GM19023 (cell line): ENCODE data around the gene FAM13A.
"Not testable (repeated sequence)": the region's sequence is repeated elsewhere in the genome, so short reads cannot be mapped to it uniquely, and the experiment has no call there.

Experiments used
- ATAC-seq: cut with Tn5 transposase; IDR thresholded peaks from one replicate; pipeline ENCODE4 v1.9.1; 2021; ENCODE audit warnings: mild to moderate bottlenecking, moderate library complexity; ENCODE audit not compliant: unreplicated experiment

FAM13A gene

DNA sequence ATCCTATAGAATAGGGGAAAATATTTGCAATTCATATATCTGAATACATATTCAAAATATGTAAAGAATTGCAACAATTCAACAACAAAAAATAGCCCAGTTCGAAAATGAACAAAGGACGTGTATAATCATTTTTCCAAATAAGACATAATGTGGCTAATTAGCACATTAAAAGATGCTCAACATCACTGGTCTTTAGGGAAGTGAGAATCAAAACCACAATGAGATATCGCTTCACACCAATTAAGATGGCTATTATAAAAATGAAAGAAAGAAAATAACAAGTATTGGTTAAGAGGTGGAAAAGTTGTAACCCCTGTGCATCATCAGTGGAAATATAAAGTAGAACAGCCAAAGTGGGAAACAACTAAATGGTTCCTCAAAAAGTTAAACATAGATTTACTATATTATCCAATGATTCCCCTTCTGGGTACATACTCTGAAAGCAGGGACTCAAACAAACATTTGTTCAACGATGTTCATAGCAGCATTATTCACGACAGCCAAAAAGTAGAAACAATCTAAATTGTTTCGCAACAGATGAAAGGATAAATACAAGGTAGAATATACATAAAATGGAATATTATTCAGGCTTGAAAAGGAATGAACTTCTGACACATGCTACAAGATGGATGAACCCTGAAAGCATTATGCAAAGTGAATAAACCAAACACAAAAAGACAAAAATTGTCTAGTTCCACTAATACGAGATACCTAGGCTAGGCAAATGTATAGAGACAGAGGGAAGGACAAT is 12.7 kb downstream of the FAM13A start:
- no peak for ATAC-seq

DNA sequence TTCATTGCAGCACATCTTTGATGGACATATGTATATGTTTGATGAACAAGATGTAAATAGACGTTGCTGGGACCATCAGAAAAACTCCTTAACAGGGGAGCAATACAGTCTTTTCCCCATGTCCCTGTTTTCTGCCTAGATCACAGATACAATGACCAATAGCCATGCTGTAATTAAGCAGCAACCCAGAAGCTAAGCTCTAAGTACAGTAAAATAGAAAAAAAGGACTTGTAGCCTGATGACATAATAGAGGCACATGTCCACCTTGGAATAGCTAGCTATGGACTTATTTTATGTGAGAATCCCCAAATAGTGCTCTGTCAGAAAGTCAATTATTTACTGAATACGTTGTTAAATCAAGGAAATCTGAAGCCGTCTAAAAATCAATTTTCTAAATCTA is 14.9 kb downstream of the FAM13A start:
- ATAC-seq = no peak

DNA sequence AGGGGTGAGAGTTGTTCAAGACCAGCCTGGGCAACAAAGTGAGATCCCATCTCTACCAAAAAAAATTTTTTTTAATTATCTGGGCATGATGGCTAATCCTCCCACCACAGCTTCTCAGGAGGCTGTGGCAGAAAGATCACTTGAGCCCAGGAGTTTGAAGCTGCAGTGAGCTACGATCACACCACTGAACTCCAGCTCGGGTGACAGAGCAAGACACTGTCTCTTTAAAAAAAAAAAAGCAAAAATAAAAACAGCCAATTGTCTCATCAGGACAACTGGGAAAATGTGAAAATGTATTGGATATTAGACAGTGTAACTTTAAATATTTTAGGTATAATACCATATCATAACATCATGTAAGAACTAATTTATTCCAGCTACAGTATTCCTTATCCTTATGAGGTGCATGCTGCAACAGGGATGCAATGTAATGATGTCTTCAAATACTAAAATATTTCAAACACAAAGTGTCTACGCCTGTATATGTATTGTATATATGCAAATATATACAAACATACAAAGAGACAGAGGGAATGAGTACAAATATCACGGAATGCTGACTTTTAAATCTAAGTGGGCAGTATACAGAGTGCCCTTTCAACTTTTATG is 17.2 kb downstream of the FAM13A start:
- no peak for ATAC-seq

DNA sequence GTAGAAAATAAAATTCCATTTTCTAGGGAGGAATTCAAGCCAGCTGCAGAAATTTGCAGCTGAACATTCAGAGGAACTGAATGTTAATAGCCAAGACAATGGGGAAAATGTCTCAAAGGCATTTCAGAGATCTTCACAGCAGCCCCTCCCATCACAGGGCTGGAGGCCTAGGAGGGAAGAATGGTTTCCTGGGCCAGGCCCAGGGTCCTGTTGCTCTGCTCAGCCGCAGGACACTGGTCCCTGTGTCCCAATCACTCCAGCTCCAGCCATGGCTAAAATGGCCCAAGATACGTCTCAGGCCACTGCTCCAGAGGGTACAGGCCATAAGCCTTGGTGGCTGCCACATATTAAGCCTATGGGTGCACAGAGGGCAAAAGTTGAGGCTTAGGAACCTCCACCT is 20.4 kb downstream of the FAM13A start:
- no peak for ATAC-seq

DNA sequence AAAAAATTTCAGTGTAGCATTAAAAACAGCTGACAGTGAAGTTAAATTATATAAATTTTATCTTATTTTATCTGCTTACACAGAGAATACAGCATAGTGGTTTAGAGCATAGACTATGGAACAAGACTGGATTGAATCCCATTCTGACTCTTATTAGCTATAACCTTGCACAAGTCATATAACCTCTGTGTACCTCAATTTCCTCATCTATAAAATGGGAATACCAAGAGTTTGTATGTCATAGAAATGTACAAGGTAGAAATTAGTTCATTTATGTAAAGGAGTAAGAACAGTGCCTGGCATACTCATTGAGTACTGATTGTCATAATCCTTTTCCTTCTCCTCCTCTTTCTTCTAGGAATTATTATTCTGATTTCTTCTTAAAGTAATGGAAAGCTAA is 25.7 kb downstream of the FAM13A start:
- no peak for ATAC-seq

DNA sequence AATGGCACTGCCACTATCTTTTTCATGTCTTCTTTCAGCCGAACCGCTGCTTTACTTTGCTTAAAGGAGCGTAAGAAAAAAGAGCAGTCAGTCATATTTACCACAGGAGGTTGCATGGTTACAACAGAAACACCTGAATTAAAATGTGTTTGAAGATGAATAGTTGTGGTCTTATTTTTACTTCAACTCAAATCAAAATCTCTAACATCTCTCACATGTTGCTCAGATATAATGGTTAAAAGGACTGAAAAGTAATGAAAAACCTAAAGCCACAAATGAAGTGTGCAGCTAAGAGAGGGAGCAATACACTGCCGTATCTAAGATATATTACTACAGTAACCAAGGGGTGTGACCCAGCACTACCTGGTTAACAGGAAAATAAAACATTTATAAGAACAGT is 27.4 kb downstream of the FAM13A start:
- ATAC-seq = no peak

DNA sequence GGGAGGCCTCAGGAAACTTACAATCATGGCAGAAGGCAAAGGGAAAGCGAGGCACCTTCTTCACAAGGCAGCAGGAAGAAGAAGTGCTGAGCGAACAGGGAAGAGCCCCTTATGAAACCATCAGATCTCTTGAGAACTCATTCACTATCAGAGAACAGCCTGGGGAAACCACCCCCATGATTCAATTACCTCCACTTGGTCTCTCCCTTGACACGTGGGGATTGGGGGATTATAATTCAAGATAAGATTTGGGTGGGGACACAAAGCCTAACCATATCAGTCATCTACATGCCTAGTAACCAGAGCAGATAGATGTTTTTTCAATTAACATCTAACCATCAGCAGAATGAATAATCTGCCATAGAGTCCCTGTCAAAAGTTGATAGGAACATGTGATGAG is 30.4 kb downstream of the FAM13A start:
- ATAC-seq = no peak

DNA sequence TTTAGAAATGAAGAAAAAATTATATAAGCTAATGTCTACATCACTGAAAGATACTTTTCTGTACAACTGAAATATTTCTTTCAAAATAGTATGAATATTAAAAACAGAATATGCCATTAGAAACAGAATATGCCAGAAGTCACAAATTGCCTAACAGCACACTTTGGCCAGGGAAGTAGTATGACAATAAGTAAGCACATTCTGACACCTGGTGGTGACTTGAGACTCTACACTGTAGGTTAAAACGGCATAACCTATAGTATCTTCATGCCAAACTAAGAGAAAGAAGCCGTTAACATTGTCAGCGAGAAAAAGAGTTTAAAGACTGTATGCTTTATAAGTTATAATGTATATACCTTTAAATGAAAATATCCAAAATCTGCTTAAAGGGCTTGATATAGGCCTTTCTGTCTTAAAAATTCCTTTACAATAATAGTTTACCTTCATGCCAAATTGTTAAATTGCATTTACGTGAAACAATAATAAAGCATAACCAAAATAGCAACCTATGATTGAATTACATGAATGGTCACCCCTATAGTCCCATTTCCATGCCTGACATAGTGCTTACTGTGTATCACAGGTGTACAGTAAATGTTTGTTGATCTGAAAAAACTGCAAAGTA is 32.8 kb downstream of the FAM13A start:
- ATAC-seq = peak; percentile 96

DNA sequence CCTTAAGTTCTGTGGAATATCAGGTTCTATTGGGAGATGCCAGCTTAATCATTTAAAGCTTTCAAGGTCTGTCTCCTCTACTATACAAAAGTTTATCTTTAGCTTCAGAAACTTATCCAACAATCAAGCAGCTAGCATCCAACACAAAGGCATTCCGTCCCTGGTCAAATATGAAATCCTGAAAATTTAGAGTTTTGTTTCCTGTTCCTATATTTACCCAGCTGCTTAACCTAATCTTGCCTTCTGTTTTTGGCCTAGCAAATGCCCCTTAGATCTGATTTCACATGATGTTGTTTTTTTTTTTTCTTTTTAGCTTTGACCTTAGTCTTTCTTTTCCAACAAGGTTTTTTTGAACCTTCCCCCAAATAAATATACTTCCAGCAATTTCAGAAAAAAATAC is 33.8 kb downstream of the FAM13A start:
- ATAC-seq = no peak

DNA sequence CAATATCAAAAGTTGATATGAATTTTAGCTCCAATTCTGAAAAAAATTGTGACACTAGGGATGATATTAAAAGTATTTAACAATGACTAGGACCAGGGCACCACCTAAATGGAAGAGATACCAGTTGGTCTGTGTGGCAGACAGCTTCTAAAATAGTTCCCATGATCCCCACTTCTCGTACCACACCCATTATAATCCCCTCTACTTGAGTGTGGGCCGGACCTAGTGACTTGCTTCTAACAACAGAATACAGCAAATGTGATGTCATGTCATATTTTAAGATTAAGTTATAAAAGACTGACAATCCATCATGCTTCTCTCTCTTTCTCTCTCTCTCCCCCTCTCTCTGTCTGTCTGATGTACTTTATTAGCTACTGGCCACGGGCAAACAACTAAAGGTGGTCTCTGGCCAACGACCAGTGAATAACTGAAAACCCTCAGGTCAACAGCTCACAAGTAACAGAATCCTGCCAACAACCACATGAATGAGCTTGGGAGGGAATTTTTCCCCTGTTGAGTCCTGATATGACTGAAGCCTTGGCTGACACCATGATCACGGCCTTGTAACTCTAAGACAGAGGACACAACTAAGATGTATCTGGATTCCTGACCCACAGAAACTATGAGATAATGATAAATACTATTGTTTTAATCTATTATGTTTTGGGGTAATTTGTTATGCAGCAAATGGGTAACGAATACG is 34.4 kb downstream of the FAM13A start:
- ATAC-seq = no peak

DNA sequence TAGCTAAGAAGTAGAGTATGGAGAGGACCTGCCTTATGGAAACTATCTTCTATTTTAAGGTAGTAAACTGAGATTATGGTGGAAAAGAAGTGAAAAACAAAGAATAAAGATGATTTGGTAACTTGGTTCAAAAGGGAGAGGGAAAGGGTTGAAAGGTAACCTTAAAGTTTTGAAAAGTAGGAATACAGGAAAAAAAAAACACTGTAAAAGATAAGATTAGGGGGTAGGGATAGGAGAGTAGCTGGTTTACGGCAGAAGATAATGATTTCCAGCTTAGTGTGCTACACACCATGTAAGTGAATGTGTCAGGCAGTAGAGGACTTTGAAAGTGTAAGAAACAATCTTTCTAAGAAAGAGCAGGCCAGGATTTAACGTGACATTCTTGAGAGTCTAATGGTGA is 35.3 kb downstream of the FAM13A start:
- ATAC-seq = no peak

DNA sequence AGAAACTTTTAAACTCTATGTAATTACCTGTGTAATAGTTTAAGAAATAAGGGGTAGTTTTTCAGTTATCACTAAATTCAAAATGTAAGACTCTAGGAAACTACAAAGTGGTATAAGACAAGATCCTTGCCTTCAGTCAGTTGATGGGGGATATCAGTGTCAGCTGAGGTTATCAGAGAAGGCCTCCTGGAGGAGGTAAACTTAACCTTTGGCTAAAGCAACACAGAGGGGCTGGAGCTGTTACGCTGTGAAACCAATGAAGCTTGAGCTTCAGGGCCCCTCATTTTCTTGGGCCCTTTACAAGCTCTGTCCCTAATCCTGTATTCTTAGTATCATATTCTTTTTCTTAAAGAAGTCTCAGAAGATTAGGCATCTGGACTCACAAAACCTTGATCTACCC is 35.9 kb downstream of the FAM13A start:
- no peak for ATAC-seq

DNA sequence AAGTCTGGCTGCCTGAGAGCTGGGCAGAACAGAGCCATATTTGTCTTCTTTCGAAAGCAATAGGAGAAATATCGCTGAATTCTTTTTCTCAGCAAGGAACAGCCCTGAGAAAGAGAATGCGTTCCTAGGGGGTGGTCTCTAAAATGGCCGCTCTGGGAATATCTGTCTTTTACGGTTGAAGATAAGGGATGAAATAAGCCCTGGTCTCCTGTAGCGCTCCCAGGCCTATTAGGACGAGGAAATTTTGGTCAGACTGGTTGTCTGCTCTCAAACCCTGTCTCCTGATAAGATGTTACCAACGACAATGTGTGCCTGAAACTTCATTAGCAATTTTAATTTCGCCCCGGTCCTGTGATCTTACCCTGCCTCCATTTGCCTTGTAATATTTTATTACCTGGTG is 42.1 kb downstream of the FAM13A start:
- not testable (repeated sequence) for ATAC-seq

DNA sequence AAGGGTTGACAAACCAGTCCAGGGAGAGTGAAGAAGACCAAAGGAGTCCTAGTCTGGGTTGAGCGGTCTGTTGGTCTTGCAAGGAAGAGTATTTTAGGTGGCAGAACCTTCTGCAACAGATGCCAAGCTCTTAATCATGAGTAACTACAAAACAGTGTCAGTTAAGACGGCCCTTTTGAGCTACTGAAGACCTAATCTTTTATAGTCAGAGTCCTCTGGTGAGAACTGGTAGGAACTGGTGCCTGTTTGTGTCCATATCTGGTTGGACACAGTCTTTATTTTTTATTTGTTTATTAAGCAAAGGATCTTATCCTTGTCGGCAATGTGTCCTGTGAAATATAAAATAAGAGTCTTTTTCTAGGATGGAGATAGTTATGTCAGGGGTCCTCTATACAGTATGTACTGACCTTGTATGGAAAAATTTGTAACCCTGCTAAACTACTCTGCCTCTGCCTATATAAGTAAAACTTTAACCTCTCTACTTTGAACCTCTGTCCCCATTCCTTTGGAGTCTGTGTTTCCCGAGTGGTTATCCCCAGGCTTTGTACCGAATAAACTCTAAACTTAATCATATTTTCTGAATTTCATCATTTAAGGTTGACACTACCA is 47.1 kb downstream of the FAM13A start:
- no peak for ATAC-seq

DNA sequence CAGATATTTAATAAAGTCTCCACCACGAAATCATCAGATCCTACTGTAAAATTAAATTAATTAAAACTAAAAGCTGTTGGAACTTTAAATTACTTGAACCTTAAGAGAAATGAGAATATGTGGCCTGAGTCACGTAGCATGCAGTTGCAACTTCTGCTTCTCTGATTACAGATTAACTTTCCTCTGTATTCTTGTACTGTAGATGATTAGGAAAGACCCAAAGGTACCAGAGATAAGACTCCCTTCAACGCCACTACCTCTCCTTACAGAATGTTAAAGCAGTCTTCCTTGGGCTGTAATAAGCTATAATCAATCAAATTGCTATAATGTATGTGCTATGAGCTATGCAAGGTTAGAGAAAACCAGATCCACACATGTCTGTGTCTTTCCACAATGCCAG is 47.9 kb downstream of the FAM13A start:
- ATAC-seq = no peak

DNA sequence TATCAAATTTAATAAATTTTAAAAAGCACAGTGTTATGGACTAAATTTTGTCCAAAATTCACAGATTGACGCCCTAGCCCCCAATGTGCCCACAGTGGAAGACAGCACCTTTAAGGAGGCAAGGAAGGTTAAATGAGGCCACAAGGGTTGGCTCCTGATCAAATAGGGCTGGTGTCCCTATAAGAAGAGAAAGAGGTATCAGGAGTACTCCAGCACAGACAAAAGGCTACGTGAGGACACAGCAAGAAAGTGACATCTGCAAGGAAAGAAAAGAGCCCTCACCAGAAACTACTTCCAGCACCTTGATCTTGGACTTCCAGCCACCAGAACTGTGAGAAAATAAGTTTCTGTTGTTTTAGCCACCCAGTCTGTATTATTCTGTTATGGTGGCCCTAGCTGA is 48.8 kb downstream of the FAM13A start:
- no peak for ATAC-seq

DNA sequence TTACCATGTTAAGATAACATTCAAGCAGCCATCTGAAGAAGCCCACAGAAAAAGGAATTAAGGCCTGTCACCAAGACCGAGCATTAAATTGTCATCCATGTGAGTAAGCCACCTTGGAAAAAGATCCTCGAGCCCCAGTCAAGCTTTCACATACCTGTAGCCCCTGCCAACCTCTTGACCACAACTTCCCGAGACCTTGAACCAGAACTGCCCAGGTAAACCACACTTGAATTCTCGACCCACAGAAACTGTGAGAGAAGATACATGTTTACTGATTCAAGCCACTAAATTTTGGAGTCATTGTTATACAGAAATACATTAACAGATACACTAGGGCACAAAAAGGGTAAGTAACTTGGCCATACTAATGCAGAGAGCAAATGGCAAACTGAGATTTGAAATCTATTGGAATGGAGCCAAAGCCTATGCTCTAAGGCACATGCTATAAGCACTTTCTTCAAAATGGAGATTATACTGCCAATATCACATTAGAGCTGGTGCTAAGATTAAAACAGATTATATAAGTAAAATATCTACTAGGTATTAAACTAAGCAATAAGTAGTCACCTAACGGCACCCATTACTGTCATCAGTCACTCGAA is 49.5 kb downstream of the FAM13A start:
- ATAC-seq = no peak

DNA sequence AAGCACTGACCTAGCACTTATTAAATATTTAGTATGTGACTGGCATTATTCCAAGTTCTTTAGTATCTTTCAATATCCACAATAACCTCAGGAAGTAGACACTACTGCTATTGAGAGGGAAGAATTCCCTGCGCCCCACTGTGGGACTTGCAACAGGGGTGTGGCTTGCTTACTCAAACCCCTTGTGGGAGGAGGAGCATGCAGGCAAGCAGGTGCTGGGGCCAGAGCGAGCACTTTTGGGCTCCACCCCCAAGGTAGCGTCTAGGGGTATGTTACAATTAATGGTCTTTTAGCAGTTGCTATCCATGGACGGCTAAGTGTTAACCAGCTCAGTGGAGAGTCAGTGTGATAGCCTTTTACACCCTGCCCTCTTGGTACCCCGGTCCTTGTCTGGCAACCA is 50.7 kb downstream of the FAM13A start:
- no peak for ATAC-seq

DNA sequence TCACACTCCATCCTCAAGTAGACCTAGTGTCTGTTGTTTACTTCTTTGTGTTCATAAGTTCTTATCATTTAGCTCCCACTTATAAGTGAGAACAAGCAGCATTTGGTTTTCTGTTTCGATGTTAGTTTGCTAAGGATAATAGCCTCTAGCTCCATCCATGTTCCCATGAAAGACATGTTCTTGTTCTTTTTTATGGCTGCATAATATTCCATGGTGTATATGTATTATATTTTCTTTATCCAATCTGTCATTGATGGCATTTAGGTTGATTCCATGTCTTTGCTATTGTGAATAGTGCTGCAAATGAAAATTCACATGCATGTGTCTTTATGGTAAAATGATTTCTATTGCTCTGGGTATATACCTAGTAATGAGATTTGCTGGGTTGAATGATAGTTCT is 51.9 kb downstream of the FAM13A start:
- not testable (repeated sequence) for ATAC-seq

DNA sequence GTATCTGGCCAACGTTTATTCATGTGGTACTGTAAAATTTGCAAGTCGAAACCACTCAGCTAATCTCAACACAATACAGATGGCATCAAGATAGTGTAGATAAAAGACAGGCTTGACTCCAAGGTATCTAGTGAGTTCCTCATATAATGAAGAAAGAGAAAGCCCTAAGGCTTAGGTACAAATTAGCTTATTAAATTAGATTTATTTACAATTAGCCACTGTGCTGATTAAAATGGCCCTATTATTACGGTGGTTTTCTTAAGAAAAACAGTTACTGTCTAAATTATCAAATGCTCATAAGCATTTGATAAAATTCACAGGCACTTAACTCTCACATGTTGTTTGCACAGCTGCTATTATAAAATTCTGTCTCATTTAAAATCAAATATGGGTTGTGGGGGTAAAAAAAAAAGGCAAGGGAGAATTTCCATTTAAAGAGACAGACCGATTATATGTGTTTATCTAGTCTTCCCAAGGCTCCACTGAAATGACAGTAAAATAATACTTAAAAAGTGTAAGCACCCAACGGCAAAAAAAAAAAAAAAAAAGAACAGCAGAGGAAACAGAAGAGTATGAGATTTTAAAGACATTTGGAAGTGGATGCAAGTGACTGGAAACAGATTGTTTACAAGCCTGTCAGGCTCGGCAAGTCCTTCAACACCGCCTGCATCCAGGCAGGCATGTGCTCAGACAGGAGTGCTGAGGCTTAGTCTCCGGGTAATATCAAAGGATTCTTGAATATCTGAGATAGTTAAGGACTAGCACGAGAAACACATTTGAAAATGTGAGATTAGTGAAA is 55.1 kb downstream of the FAM13A start:
- no peak for ATAC-seq
